A673 (cell line): Measurements from ENCODE around the gene IDE.

Source experiments
- EZH2 ChIP-seq: fragments of 200-600 bp; sonication (generic); IDR thresholded peaks from 2 replicates; pipeline ENCODE4 v1.6.1; 2017; ENCODE audit warnings: borderline replicate concordance, low read depth, mild to moderate bottlenecking, mixed read lengths, antibody characterized with exemption, low read length; ENCODE audit not compliant: poor library complexity, severe bottlenecking
- TF ChIP-seq, protein P1 (sequence below): fragments of 300-800, 200-600 bp; sonication (generic); conservative IDR thresholded peaks from 2 replicates; pipeline ENCODE4 v1.5.1; 2017; ENCODE audit warnings: low read depth, mild to moderate bottlenecking, antibody characterized with exemption, low read length, moderate library complexity, mixed read lengths

DNA sequence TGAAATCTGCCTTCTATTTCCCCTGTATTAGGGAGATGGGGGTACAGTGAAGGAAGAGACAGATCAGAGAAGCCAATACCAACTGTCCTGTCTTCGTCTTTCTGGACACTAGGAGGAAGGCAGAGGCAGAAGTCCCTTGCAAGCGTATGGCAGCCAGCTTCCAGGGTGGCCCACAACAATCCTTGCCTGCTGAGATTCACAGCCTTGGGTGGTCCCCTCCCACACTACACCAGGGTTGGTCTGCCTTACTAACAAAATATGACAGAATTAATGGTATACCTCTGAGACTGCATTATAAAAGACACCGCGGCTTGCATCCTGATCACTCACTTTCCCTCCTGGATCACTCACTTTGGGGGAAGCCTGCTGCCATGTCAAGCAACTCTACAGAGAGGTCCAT lies 90.4 kb downstream of the IDE start:
- TF ChIP-seq, protein P1, sequence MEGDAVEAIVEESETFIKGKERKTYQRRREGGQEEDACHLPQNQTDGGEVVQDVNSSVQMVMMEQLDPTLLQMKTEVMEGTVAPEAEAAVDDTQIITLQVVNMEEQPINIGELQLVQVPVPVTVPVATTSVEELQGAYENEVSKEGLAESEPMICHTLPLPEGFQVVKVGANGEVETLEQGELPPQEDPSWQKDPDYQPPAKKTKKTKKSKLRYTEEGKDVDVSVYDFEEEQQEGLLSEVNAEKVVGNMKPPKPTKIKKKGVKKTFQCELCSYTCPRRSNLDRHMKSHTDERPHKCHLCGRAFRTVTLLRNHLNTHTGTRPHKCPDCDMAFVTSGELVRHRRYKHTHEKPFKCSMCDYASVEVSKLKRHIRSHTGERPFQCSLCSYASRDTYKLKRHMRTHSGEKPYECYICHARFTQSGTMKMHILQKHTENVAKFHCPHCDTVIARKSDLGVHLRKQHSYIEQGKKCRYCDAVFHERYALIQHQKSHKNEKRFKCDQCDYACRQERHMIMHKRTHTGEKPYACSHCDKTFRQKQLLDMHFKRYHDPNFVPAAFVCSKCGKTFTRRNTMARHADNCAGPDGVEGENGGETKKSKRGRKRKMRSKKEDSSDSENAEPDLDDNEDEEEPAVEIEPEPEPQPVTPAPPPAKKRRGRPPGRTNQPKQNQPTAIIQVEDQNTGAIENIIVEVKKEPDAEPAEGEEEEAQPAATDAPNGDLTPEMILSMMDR: no peak
- no peak for TF ChIP-seq EZH2
